ENCODE measurements around the gene ENPP5.
A peak's percentile ranks its signal among the peaks of the same experiment; 100 is the strongest.
"Not testable (repeated sequence)": the region's sequence is repeated elsewhere in the genome, so short reads cannot be mapped to it uniquely, and the experiment has no call there.

The ENPP5 gene

GRCh38 chr6:46186583-46186982 is 15.8 kb upstream of the ENPP5 start:
- TF ChIP-seq PAX5 (IDR thresholded peaks at IDR 0.05; ENCODE audit: insufficient read depth, low read length, severe bottlenecking) (no peak), TAF1 (IDR thresholded peaks at IDR 0.05; ENCODE audit: low read depth, low read length) (no peak), SPI1 (IDR thresholded peaks at IDR 0.05; ENCODE audit: low read depth, low read length) (no peak), POLR2A (IDR thresholded peaks at IDR 0.05; ENCODE audit: low read depth, low read length) (no peak), POLR2AphosphoS5 (IDR thresholded peaks at IDR 0.05; ENCODE audit: low read depth, low read length) (no peak), POU2F2 (IDR thresholded peaks at IDR 0.05; ENCODE audit: low read depth, low read length) (no peak)
- FAIRE-seq = no peak
- DNase-seq (ENCODE audit: insufficient read length, low spot score) = no peak

- TF ChIP-seq POLR2AphosphoS5 (IDR thresholded peaks at IDR 0.05; ENCODE audit: low read depth, low read length) = no peak
- TF ChIP-seq PAX5 (IDR thresholded peaks at IDR 0.05; ENCODE audit: insufficient read depth, low read length, severe bottlenecking) = no peak
- DNase-seq (ENCODE audit: insufficient read length, low spot score) (no peak), FAIRE-seq (no peak)
Observed at GRCh38 chr6:46184114-46184513, 13.3 kb upstream of the ENPP5 start.

GRCh38 chr6:46175976-46176375 is 5.2 kb upstream of the ENPP5 start:
- DNase-seq (ENCODE audit: insufficient read length, low spot score) (no peak), FAIRE-seq (peak; percentile 35)
- no peak for TF ChIP-seq POU2F2 (IDR thresholded peaks at IDR 0.05; ENCODE audit: low read depth, low read length)
- no peak for TF ChIP-seq POLR2AphosphoS5 (IDR thresholded peaks at IDR 0.05; ENCODE audit: low read depth, low read length)
- no peak for TF ChIP-seq SPI1 (IDR thresholded peaks at IDR 0.05; ENCODE audit: low read depth, low read length)
- TF ChIP-seq TAF1 (IDR thresholded peaks at IDR 0.05; ENCODE audit: low read depth, low read length) = no peak
- TF ChIP-seq POLR2A (IDR thresholded peaks at IDR 0.05; ENCODE audit: low read depth, low read length) = no peak
- no peak for TF ChIP-seq PAX5 (IDR thresholded peaks at IDR 0.05; ENCODE audit: insufficient read depth, low read length, severe bottlenecking)

- DNase-seq (ENCODE audit: insufficient read length, low spot score) (peak; percentile 16), FAIRE-seq (peak; percentile 80)
- TF ChIP-seq SPI1 (IDR thresholded peaks at IDR 0.05; ENCODE audit: low read depth, low read length) (no peak), TAF1 (IDR thresholded peaks at IDR 0.05; ENCODE audit: low read depth, low read length) (no peak), POLR2AphosphoS5 (IDR thresholded peaks at IDR 0.05; ENCODE audit: low read depth, low read length) (no peak), POLR2A (IDR thresholded peaks at IDR 0.05; ENCODE audit: low read depth, low read length) (no peak), POU2F2 (IDR thresholded peaks at IDR 0.05; ENCODE audit: low read depth, low read length) (no peak), PAX5 (IDR thresholded peaks at IDR 0.05; ENCODE audit: insufficient read depth, low read length, severe bottlenecking) (no peak)
Observed at GRCh38 chr6:46175446-46175845, 4.7 kb upstream of the ENPP5 start.

GRCh38 chr6:46174904-46175303 is 4.1 kb upstream of the ENPP5 start:
- FAIRE-seq (peak; percentile 58), DNase-seq (ENCODE audit: insufficient read length, low spot score) (no peak)
- no peak for TF ChIP-seq POU2F2 (IDR thresholded peaks at IDR 0.05; ENCODE audit: low read depth, low read length)
- TF ChIP-seq TAF1 (IDR thresholded peaks at IDR 0.05; ENCODE audit: low read depth, low read length) = no peak
- TF ChIP-seq PAX5 (IDR thresholded peaks at IDR 0.05; ENCODE audit: insufficient read depth, low read length, severe bottlenecking) = no peak
- TF ChIP-seq POLR2A (IDR thresholded peaks at IDR 0.05; ENCODE audit: low read depth, low read length) = no peak
- TF ChIP-seq POLR2AphosphoS5 (IDR thresholded peaks at IDR 0.05; ENCODE audit: low read depth, low read length) = no peak
- no peak for TF ChIP-seq SPI1 (IDR thresholded peaks at IDR 0.05; ENCODE audit: low read depth, low read length)

- no peak for DNase-seq (ENCODE audit: insufficient read length, low spot score)
- TF ChIP-seq POLR2AphosphoS5 (IDR thresholded peaks at IDR 0.05; ENCODE audit: low read depth, low read length) = no peak
- TF ChIP-seq TAF1 (IDR thresholded peaks at IDR 0.05; ENCODE audit: low read depth, low read length) = no peak
- TF ChIP-seq SPI1 (IDR thresholded peaks at IDR 0.05; ENCODE audit: low read depth, low read length) = no peak
- no peak for FAIRE-seq
Observed at GRCh38 chr6:46172176-46172575, 1.4 kb upstream of the ENPP5 start.

- DNase-seq (ENCODE audit: insufficient read length, low spot score) (no peak), FAIRE-seq (no peak)
- TF ChIP-seq POU2F2 (IDR thresholded peaks at IDR 0.05; ENCODE audit: low read depth, low read length) (no peak), SPI1 (IDR thresholded peaks at IDR 0.05; ENCODE audit: low read depth, low read length) (no peak), TAF1 (IDR thresholded peaks at IDR 0.05; ENCODE audit: low read depth, low read length) (no peak), POLR2AphosphoS5 (IDR thresholded peaks at IDR 0.05; ENCODE audit: low read depth, low read length) (no peak), POLR2A (IDR thresholded peaks at IDR 0.05; ENCODE audit: low read depth, low read length) (no peak), PAX5 (IDR thresholded peaks at IDR 0.05; ENCODE audit: insufficient read depth, low read length, severe bottlenecking) (no peak)
Observed at GRCh38 chr6:46160102-46160501, 10.7 kb downstream of the ENPP5 start.

- no peak for FAIRE-seq
- TF ChIP-seq PAX5 (IDR thresholded peaks at IDR 0.05; ENCODE audit: insufficient read depth, low read length, severe bottlenecking) (no peak), POLR2AphosphoS5 (IDR thresholded peaks at IDR 0.05; ENCODE audit: low read depth, low read length) (no peak), POLR2A (IDR thresholded peaks at IDR 0.05; ENCODE audit: low read depth, low read length) (no peak), SPI1 (IDR thresholded peaks at IDR 0.05; ENCODE audit: low read depth, low read length) (no peak), TAF1 (IDR thresholded peaks at IDR 0.05; ENCODE audit: low read depth, low read length) (no peak), POU2F2 (IDR thresholded peaks at IDR 0.05; ENCODE audit: low read depth, low read length) (no peak)
- DNase-seq (ENCODE audit: insufficient read length, low spot score) = no peak
Observed at GRCh38 chr6:46159229-46159628, 11.6 kb downstream of the ENPP5 start.

GRCh38 chr6:46156701-46157100 is 14.1 kb downstream of the ENPP5 start:
- FAIRE-seq = no peak
- DNase-seq (ENCODE audit: insufficient read length, low spot score) = no peak
- TF ChIP-seq SPI1 (IDR thresholded peaks at IDR 0.05; ENCODE audit: low read depth, low read length) (no peak), POU2F2 (IDR thresholded peaks at IDR 0.05; ENCODE audit: low read depth, low read length) (no peak), TAF1 (IDR thresholded peaks at IDR 0.05; ENCODE audit: low read depth, low read length) (no peak), POLR2A (IDR thresholded peaks at IDR 0.05; ENCODE audit: low read depth, low read length) (no peak), POLR2AphosphoS5 (IDR thresholded peaks at IDR 0.05; ENCODE audit: low read depth, low read length) (no peak), PAX5 (IDR thresholded peaks at IDR 0.05; ENCODE audit: insufficient read depth, low read length, severe bottlenecking) (no peak)

- DNase-seq (ENCODE audit: insufficient read length, low spot score); FAIRE-seq: not testable (repeated sequence)
Observed at GRCh38 chr6:46149066-46149465, 21.7 kb downstream of the ENPP5 start.

GRCh38 chr6:46144270-46144669 is 26.5 kb downstream of the ENPP5 start:
- no peak for TF ChIP-seq POLR2A (IDR thresholded peaks at IDR 0.05; ENCODE audit: low read depth, low read length)
- TF ChIP-seq TAF1 (IDR thresholded peaks at IDR 0.05; ENCODE audit: low read depth, low read length) = no peak
- no peak for TF ChIP-seq PAX5 (IDR thresholded peaks at IDR 0.05; ENCODE audit: insufficient read depth, low read length, severe bottlenecking)
- no peak for TF ChIP-seq POLR2AphosphoS5 (IDR thresholded peaks at IDR 0.05; ENCODE audit: low read depth, low read length)
- no peak for TF ChIP-seq SPI1 (IDR thresholded peaks at IDR 0.05; ENCODE audit: low read depth, low read length)
- no peak for TF ChIP-seq POU2F2 (IDR thresholded peaks at IDR 0.05; ENCODE audit: low read depth, low read length)
- DNase-seq (ENCODE audit: insufficient read length, low spot score) (no peak), FAIRE-seq (no peak)

Data from GM12891 (cell line).